Stimulated activated CD8-positive, alpha-beta memory T cell treated with anti-CD3 and anti-CD28 coated beads, Interleukin-2, amount 100 ng/mL, for 48 hours (primary cell): ENCODE measurements around the gene CCNT2.
"Not testable (repeated sequence)": the region's sequence is repeated elsewhere in the genome, so short reads cannot be mapped to it uniquely, and the experiment has no call there.

Experiments
- DNase-seq, 2 donors: peaks; one replicate each; pipeline ENCODE4 v3.0.0-alpha.2; 2020; ENCODE audit warnings: low read depth in 2 of 2

The CCNT2 gene

DNA sequence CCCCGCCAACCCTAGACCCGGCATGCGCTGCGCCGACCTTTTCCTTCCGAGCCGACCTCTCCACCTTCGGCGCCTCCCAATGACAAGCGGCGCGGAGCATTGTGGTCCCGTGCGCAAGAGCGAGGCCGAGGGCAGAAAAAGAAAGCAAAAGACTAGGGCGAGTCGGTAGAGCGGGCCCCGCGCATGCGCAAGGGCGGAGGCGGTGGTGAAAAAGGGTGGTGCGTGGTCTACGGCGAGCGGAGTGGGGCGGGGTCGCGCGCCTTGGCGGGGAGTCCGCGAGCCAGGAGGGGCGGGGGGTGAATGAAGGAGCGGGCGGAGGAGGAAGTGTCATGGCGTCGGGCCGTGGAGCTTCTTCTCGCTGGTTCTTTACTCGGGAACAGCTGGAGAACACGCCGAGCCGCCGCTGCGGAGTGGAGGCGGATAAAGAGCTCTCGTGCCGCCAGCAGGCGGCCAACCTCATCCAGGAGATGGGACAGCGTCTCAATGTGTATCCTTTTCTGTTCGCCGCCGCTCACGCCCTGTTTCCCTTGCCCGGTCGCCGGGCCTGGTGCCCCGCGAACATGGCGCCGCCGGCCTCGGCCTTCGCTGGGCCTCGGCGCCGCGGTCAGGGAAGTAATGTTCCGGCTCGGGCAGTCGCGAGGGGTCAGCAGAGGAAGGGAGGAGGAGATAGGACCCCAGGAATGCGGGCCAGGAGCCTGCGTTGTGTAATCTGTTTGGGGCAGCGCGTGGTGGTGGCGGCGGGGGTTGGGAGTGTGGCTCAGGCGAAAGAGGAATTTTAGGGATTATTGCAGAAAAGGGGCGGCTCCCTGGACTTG, at the start of gene CCNT2:
Gene CCNT2, plus strand, starts transcription at position 297 of the 815 bp plus-strand sequence. Its CDS starts 33 bp downstream, at position 330.
- DNase-seq = peak; percentile 99 to 100

DNA sequence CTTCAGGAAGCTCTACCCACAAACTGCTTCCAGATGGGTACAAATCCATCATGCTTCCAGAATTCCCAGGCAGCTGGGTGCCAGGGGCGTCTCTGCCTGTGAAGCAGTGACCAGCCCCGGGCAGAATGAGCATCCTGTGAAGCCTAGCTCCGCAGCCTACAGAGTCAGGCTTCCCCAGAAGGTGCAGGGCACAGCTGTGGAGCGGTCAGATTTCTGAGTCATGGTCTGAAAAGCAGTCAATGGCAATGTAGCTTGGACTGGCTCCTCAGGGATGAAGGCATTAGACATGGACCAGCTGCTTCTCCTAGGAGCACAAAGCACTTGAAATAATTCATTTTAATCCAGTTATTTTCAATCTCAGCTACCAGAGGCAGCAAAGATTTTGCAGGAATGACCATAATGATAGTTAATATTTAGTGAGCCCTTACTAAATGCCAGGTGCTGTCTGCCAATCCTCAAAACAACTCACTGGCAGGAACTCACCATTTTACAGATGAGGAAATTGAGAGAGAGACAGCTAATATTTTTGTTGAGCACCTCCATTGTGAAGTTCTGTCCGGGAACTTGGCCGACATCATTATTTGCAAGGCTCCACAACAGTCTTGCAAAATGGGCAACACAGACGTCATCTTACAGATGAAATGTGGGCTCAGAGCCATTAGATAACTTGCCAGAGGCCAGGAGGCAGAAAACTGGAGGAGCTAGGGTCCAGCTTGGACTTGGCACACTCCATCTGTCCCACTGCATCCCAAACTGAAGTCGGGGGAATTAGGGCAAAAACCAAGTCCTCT, 48.5 kb upstream of the CCNT2 start:
- no peak for DNase-seq

- no peak for DNase-seq
These were observed 45.5 kb upstream of the CCNT2 start for GRCh38 chr2:134873152-134873551.

GRCh38 chr2:134875309-134875708, 43.3 kb upstream of the CCNT2 start:
- DNase-seq = no peak

- no peak for DNase-seq
These were observed 35.8 kb upstream of the CCNT2 start for GRCh38 chr2:134882773-134883172.

- no peak for DNase-seq
These were observed 34.9 kb upstream of the CCNT2 start for GRCh38 chr2:134883552-134884293.

DNA sequence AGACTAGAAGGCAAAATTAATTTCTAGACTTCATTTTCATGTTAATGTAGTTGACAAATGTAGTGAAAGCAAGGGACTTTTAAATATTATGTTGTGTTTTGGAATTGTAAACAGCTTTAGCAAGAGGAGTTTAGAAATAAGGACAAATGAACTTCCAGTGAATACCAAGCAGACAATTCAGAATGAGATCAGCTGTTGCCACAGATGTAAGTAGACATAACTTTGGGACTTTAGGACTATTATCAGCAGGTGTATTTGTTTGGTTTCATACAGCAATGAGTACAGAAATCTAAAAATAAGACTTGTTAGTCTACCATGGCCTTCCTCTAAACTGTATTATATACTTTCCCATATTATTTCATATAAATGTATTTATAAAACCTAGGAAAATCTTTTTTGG, 34.2 kb upstream of the CCNT2 start:
- no peak for DNase-seq

DNA sequence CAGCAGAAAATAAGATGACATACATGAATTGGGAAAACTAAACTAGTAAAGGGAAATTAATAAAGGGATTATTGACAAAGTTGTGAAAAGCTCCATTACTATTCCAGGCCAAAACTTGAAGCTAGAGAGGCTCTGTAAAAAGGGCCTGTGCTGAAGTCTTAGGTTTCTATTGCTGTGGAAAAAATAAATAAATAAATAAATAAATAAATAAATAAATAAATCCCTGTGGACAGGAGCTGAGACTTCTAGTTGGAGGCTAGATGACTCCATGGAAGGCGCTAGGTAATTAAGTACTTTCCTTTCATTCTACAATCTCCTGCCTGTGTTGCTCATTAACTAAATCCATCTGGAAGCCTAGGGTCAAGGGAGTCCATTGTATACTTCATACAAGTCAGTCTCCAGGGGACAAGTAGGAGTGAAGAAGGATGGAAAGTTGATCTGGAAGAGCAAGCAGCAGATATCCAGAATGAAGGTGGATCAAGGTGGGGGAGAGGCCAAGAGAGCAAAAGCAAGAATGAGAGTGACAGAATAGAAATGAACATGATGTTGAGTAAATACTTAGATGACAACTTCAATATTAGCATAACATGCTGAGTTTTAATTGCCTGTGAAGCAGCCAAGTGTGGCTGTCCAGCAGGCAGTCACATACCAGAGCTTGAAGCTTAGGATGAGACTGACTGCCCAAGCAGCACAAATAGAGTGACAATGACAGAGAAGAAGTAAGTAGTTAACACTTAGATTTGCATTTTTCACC, 26.2 kb upstream of the CCNT2 start:
- no peak for DNase-seq

- no peak for DNase-seq
These were observed 20.7 kb upstream of the CCNT2 start for GRCh38 chr2:134897932-134898331.

DNA sequence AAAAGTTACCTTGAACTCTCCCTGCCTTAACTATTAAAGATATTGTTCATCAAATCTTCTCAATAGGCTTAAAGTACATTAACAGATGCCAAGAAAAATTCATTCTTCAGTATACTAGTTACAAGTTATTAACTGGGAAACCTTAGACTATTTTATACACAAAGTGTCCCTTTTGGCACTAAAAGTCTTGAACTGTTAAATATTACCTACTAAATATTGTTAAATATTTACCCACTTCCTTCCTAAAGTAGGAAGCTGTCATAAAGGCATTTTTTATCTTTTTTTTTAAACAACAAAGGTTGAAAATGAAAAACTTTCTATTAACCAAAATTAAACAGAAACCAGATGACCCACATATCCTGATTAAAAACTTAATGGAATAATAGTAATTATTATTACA, 19.4 kb upstream of the CCNT2 start:
- no peak for DNase-seq

DNA sequence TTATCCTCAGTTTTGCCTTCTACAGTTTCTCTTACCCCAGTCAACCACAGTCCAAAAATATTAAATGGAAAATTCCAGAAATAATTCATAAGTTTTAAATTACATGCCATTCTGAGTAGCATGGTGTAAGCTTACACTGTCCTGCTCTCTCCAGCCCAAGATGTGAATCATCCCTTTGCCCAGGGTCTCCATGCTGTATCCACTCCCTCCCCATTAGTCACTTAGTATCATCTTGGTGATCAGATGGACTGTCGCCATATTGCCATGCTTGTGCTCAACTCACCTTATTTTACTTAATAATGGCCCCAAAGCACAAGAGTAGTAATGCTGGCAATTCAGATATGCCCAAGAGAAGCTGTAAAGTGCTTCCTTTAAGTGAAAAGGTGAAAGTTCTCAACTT, 18.5 kb upstream of the CCNT2 start:
- DNase-seq = no peak

GRCh38 chr2:134903701-134904100, 14.9 kb upstream of the CCNT2 start:
- DNase-seq = not testable (repeated sequence)

- DNase-seq = no peak
These were observed 13.5 kb upstream of the CCNT2 start for GRCh38 chr2:134905168-134905567.

GRCh38 chr2:134906726-134907125, 11.9 kb upstream of the CCNT2 start:
- DNase-seq = no peak

DNA sequence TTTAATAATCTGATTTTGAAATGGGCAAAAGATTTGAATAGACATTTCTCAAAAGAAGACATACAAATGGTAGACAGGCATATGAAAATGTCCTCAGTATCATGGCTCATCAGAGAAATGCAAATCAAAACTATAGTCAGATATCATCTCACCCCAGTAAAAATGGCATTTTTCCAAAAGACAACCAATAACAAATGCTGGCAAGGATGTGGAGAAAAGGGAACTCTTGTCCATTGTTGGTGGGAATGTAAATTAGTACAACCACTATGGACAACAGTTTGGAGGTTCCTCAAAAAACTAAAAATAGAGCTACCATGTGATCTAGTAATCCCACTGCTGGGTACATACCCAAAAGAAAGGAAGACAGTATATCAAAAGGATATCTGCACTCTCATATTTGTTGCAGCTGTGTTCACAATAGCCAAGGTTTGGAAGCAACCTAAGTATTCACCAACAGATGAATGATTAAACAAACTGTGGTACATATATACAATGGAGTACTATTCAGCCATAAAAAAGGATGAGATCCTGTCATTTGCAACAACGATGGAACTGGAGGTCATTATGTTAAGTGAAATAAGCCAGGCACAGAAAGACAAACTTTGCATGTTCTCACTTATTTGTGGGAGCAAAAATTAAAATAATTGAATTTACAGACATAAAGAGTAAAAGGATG, 11.0 kb upstream of the CCNT2 start:
- not testable (repeated sequence) for DNase-seq

DNA sequence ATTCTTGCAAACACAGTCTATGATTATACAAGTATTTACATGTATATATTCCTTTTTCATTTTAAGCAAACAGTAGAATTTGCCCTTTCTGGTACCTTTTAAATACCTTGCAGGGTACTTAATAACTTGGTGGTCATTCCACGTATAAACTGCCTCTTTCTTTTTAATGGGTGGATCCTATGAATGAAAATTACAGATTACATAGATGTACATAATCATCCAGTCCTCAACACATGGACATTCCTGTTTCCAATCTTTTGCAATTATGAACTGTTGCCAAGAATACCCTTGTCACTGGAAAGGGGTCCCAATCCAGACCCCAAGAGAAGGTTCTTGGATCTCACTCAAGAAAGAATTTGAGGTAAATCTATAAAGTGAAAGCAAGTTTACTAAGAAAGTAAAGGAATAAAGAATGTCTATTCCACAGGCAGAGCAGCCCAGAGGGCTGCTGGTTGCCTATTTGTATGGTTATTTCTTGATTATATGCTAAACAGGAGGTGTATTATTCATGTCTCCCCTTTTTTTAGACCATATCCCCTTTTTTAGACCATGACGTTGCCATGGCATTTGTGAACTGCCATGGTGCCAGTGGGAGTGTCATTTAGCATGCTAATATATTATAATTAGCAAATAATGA, 7.7 kb upstream of the CCNT2 start:
- no peak for DNase-seq

DNA sequence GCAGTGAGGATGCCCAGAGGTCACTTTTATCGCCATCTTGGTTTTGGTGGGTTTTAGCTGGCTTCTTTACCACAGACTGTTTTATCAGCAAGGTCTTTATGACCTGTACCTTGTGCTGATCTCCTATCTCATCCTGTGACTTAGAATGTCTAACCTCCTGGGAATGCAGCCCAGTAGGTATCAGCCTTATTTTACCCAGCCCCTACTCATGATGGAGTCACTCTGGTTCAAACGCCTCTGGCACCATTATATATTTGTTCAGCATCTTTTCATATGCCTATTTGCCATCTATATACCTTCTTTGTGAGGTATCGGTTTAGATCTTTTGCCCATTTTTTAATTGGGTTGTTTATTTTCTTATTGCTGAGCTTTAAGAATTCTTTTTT, 7.2 kb upstream of the CCNT2 start:
- no peak for DNase-seq

DNA sequence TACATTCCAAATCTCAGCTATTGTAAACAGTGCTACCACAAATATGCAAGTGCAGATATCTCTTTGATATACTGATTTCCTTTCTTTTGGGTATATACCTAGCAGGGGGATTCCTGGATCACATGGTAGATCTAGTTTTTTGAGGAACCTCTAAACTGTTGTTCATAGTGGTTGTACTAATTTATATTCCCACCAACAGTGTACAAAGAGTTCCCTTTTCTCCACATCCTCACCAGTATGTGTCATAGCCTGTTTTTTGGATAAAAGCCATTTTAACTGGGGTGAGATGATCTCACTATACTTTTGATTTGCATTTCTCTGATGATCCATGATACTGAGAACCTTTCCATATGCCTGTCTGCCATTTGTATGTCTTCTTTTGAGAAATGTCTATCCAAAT, 6.3 kb upstream of the CCNT2 start:
- no peak for DNase-seq

DNA sequence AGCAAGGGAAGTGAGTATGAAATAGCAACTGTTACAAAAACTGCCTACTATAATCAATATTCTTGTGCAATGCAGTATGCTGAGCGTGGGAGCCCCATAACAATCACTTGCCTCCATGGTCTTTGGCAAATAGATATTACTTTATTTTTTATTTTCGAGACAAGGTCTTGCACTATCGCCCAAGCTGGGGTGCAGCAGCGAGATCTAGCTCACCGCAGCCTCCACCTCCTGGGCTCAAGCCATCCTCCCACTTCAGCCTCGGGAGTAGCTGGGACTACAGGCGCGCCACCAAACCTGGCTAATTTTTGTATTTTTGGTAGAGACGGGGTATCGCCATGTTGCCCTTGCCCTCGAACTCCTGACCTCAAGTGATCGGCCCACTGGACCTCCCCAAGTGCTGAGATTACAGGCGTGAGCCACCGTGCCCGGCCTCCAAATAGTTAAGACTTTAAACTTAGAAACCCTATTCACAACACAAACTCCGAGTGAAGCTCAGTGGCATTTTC, 1.2 kb upstream of the CCNT2 start:
- no peak for DNase-seq

DNA sequence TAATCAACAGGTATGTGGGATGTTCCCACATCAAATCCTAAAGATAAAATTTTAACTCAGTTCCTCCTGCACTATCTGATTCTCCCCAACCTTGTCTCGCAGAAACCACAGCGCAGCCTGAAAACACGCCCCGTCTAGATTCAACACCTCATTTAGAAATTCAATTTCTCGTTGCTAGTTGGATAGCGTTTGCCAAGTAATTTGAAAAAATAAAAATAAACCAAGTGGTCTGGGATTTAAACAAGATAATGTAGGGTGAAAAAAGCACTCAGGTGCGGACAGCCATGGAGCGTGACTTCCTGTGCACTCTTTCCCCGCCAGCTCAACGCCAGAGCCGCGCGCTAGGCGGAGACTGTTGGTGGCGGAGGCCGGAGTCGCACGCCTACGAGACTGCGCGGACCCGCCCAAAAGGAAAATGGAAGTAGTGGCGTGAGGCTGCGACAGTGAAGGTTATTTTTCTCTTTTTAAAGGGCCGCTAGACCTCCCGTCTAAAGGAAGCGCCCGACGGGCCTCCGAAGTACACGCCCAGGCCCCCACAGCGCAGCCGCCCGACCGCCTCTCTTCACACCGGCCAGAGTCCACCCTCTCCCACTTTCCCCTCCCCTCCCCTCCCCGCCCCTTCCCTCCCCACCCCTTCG, 615 bp upstream of the CCNT2 start:
- peak; percentile 82 to 86 for DNase-seq
